ENCODE results near the gene CCT5.

DNA sequence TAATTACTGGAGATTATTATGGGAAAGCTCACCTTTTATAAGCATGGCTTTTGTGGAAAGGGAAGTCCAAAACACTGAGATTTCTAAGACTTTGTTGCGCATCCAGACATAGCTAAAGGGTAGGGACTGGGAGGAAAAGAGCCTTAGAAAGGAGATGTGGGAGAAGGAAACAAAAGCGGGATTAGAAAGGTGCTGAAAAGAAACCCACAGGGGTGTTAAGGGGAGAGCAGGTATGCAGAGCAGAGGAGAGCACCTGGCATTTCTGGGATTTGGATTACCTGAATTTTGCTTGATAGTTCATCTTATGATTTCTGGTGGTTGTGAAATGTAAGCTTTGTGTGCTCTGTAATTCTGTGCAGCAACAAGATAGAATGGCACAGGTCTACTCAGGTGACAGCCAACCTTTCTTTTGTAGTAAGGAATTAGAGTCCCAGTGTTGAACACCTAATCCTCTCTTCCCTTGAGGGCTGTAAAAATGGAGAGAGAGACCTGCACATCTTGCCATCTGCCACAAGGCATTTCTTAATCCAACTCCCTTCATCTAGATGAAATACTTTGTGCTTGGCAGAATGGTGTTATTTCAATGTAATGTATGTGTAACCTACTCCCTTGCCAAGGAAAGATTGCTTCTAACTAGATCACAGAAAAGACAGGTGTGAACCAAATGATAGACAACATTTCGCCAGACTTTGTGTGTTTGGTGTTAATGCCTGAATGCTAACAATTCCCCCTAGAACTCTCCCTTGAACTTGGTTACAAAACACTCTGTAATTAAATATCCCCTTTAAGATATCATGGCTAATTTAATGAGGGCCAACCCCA is 47.8 kb upstream of the CCT5 start:
- TF ChIP-seq, protein P1, sequence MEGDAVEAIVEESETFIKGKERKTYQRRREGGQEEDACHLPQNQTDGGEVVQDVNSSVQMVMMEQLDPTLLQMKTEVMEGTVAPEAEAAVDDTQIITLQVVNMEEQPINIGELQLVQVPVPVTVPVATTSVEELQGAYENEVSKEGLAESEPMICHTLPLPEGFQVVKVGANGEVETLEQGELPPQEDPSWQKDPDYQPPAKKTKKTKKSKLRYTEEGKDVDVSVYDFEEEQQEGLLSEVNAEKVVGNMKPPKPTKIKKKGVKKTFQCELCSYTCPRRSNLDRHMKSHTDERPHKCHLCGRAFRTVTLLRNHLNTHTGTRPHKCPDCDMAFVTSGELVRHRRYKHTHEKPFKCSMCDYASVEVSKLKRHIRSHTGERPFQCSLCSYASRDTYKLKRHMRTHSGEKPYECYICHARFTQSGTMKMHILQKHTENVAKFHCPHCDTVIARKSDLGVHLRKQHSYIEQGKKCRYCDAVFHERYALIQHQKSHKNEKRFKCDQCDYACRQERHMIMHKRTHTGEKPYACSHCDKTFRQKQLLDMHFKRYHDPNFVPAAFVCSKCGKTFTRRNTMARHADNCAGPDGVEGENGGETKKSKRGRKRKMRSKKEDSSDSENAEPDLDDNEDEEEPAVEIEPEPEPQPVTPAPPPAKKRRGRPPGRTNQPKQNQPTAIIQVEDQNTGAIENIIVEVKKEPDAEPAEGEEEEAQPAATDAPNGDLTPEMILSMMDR (IDR thresholded peaks at IDR 0.05; ENCODE audit: borderline replicate concordance, extremely low read depth, low read length, poor library complexity, severe bottlenecking), result no peak
- no peak for TF ChIP-seq EZH2 (IDR thresholded peaks at IDR 0.05; ENCODE audit: borderline replicate concordance, low read depth, low read length, severe bottlenecking)

All from DND-41 (cell line).